Nephron (organoid): Measurements from ENCODE around the gene TMEM132A.

Source experiments
- H3K27ac Mint-ChIP-seq, 3 experiments: 2 replicates each; pipeline ENCODE4 v1.8.0; 2020; ENCODE audit warnings: mixed read lengths in 3 of 3, mild to moderate bottlenecking in 2 of 3, moderate library complexity in 1 of 3
- H3K27me3 Mint-ChIP-seq: 2 replicates; pipeline ENCODE4 v1.8.0; 2021; ENCODE audit warnings: low read depth, mild to moderate bottlenecking, moderate library complexity, mixed read lengths
- H3K36me3 Mint-ChIP-seq: 2 replicates; pipeline ENCODE4 v1.8.0; 2020; ENCODE audit warnings: low read depth, mixed read lengths
- H3K4me1 Mint-ChIP-seq: 2 replicates; pipeline ENCODE4 v1.8.0; 2020; ENCODE audit warnings: mixed read lengths
- H3K4me3 Mint-ChIP-seq, 3 experiments: 2 replicates each; pipeline ENCODE4 v1.8.0; 2020; ENCODE audit warnings: mild to moderate bottlenecking in 3 of 3, mixed read lengths in 3 of 3, moderate library complexity in 2 of 3
- H3K9me3 Mint-ChIP-seq: 2 replicates; pipeline ENCODE4 v1.8.0; 2020; ENCODE audit warnings: mixed read lengths
- TF ChIP-seq, protein P1 (sequence below), 3 experiments: fragments of 200-600 bp; sonication (generic); IDR thresholded peaks; one replicate each; pipeline ENCODE4 v1.5.0; 2021; ENCODE audit warnings: antibody characterized with exemption in 3 of 3; ENCODE audit not compliant: unreplicated experiment in 3 of 3

Gene TMEM132A

GRCh38 chr11:60916669-60917206 lies 7.5 kb upstream of the TMEM132A start:
- H3K36me3 Mint-ChIP-seq, result peaks cover 28% of the 10 kb centered on the region
- peak overlapping the region in 2 of 3 experiments; percentile 34 to 35 for H3K27ac Mint-ChIP-seq
- H3K27me3 Mint-ChIP-seq, result no peaks in the 10 kb centered on the region
- no peaks in the 10 kb centered on the region for H3K9me3 Mint-ChIP-seq
- TF ChIP-seq, protein P1, sequence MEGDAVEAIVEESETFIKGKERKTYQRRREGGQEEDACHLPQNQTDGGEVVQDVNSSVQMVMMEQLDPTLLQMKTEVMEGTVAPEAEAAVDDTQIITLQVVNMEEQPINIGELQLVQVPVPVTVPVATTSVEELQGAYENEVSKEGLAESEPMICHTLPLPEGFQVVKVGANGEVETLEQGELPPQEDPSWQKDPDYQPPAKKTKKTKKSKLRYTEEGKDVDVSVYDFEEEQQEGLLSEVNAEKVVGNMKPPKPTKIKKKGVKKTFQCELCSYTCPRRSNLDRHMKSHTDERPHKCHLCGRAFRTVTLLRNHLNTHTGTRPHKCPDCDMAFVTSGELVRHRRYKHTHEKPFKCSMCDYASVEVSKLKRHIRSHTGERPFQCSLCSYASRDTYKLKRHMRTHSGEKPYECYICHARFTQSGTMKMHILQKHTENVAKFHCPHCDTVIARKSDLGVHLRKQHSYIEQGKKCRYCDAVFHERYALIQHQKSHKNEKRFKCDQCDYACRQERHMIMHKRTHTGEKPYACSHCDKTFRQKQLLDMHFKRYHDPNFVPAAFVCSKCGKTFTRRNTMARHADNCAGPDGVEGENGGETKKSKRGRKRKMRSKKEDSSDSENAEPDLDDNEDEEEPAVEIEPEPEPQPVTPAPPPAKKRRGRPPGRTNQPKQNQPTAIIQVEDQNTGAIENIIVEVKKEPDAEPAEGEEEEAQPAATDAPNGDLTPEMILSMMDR (IDR thresholded peaks at IDR 0.05; ENCODE audit: unreplicated experiment in 3 of 3), result no peak
- H3K4me3 Mint-ChIP-seq, result peak overlapping the region; percentile 28 to 80 (median 65)
- H3K4me1 Mint-ChIP-seq, result peaks cover 68% of the 10 kb centered on the region

- Mint-ChIP-seq H3K4me1 (peaks cover 68% of the 10 kb centered on the region), H3K36me3 (peaks cover 30% of the 10 kb centered on the region), H3K4me3 (peak overlapping the region; percentile 28 to 80 (median 65)), H3K9me3 (no peaks in the 10 kb centered on the region), H3K27ac (peak overlapping the region in 2 of 3 experiments; percentile 34 to 35), H3K27me3 (no peaks in the 10 kb centered on the region)
- TF ChIP-seq, protein P1 (IDR thresholded peaks at IDR 0.05; ENCODE audit: unreplicated experiment in 3 of 3), result no peak
Measured at GRCh38 chr11:60917267-60917666, 7.0 kb upstream of the TMEM132A start.

GRCh38 chr11:60918251-60918938 lies 5.9 kb upstream of the TMEM132A start:
- Mint-ChIP-seq H3K4me3 (no peak overlapping the region), H3K27ac (no peak overlapping the region), H3K4me1 (peaks cover 67% of the 10 kb centered on the region), H3K9me3 (no peaks in the 10 kb centered on the region), H3K27me3 (no peaks in the 10 kb centered on the region), H3K36me3 (peaks cover 34% of the 10 kb centered on the region)
- TF ChIP-seq, protein P1 (IDR thresholded peaks at IDR 0.05; ENCODE audit: unreplicated experiment in 3 of 3), result no peak

- peaks cover 34% of the 10 kb centered on the region for H3K36me3 Mint-ChIP-seq
- H3K4me1 Mint-ChIP-seq, result peaks cover 64% of the 10 kb centered on the region
- H3K27me3 Mint-ChIP-seq, result no peaks in the 10 kb centered on the region
- no peak overlapping the region for H3K27ac Mint-ChIP-seq
- no peak overlapping the region for H3K4me3 Mint-ChIP-seq
- TF ChIP-seq, protein P1 (IDR thresholded peaks at IDR 0.05; ENCODE audit: unreplicated experiment in 3 of 3), result no peak
- no peaks in the 10 kb centered on the region for H3K9me3 Mint-ChIP-seq
Measured at GRCh38 chr11:60918939-60919265, 5.4 kb upstream of the TMEM132A start.

DNA sequence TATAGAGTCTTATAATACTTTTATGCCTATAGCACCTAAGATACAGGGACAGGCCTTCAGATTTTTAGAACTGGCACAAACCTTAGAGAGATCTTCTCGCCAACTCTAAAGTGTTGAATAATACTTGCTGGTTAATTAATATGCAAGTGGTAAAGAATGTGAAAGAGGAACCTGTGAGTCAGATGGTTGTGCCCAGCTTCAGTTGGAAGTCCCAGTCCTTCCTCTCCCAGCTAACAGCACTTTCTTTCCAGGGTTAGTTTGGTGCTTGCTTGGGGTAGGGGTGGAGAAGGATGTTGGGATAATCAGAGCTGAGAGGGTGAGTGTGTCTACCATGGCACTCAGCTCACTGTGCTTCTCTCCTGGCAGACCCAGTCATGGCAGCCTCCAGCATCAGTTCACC lies 4.9 kb upstream of the TMEM132A start:
- Mint-ChIP-seq H3K4me1 (peaks cover 65% of the 10 kb centered on the region), H3K36me3 (peaks cover 34% of the 10 kb centered on the region), H3K9me3 (no peaks in the 10 kb centered on the region), H3K27me3 (no peaks in the 10 kb centered on the region), H3K4me3 (no peak overlapping the region), H3K27ac (no peak overlapping the region)
- TF ChIP-seq, protein P1 (IDR thresholded peaks at IDR 0.05; ENCODE audit: unreplicated experiment in 3 of 3), result no peak

DNA sequence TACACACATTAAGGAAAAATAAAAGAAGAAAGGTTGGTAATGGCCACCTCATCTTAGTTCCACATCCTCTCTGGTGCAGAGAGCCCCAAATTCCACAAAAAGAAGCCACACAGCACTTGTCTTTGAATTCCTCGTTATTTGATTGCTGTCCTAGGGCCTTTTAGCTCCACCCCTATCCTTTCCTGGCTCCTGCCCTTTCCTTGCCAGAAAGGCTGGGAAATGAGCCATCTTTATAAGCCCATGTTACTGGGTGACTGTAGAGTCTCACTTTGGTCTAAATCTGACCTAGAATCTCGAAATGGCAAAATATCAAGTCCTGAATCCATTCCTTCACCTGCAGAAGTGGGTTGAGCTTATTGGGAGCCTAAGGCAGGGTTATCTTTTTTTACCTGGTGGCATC lies 4.3 kb upstream of the TMEM132A start:
- Mint-ChIP-seq H3K4me3 (peak overlapping the region in 1 of 3 experiments; percentile 29), H3K9me3 (no peaks in the 10 kb centered on the region), H3K27ac (no peak overlapping the region), H3K4me1 (peaks cover 64% of the 10 kb centered on the region), H3K36me3 (peaks cover 34% of the 10 kb centered on the region), H3K27me3 (no peaks in the 10 kb centered on the region)
- TF ChIP-seq, protein P1 (IDR thresholded peaks at IDR 0.05; ENCODE audit: unreplicated experiment in 3 of 3), result no peak
